NCI-H187 treated with DMSO at 0.1 percent for 48 hours (cell line): ENCODE data around the gene PARD6B.
"Not testable (repeated sequence)": the region's sequence is repeated elsewhere in the genome, so short reads cannot be mapped to it uniquely, and the experiment has no call there.

Experiments used
- DNase-seq: peaks from one replicate; lab custom pipeline; 2025; lab: John Stamatoyannopoulos, UW

Gene PARD6B

DNA sequence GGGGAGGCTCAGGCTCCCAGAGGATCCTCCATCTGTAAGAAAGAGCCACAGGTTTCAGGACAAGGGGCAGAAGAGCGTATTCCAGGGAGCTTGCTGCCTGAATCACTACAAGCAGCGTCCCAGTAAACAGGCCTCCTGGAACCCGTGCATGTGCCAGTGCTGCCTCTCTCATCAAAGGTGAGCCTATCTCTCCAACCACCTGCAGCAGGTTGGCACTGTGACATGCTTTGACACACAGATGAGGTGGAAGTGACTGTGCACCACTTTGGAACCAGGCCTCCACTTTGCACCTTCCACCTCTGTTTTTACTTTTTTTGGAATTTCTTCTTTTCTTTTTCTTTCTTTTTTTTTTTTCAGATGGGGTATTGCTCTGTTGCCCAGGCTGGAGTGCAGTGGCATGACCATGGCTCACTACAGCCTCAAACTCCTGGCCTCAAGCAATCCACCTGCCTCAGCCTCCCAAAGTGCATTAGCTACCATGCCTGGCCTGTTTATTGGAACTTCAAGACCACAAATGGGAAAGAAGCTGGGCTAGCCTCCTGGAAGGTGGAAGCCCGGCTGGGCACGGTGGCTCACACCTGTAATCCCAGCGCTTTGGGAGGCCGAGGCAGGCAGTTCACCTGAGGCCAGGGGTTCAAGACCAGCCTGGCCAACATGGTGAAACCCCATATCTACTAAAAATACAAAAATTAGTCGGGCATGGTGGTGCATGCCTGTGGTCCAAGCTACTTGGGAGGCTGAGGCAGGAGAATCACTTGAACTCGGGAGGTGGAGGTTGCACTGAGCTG is 27.5 kb upstream of the PARD6B start:
- DNase-seq = not testable (repeated sequence)

DNA sequence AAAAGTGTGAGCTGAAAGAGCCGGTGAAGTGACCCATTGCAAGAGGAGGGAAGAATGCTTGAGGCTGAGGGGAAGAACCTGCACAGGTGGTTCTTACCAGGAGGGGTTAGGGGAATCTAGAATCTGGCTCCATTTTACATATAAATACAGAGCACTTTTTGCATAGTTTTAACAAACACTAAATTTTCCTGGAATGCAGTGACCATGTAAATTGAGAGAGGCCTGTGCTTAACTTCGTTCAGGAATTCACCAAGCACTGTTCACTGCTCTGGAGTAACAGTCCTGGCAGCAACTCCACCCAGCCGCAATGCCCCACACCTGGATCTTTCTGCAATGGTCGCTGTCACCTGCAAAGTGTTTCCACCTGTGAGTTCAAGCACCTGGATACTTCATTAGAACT is 26.9 kb upstream of the PARD6B start:
- DNase-seq = no peak

DNA sequence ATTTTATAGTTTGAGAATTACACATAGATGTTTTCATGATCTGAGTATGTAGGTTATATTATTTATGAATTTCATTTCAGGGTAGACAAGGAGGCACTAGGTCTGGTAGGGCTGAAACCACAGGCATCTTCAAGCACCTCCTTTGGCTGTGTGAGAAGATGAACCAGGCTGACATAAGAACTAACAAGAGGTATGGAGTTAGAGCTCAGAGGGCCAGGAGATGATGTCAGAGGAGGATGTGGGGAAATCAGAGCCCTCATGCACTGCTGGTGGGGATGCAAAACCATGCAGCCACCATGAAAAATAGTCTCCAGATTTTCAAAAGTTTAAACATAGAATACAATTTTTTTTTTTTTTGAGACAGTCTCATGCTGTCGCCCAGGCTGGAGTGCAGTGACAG is 26.4 kb upstream of the PARD6B start:
- DNase-seq = no peak

DNA sequence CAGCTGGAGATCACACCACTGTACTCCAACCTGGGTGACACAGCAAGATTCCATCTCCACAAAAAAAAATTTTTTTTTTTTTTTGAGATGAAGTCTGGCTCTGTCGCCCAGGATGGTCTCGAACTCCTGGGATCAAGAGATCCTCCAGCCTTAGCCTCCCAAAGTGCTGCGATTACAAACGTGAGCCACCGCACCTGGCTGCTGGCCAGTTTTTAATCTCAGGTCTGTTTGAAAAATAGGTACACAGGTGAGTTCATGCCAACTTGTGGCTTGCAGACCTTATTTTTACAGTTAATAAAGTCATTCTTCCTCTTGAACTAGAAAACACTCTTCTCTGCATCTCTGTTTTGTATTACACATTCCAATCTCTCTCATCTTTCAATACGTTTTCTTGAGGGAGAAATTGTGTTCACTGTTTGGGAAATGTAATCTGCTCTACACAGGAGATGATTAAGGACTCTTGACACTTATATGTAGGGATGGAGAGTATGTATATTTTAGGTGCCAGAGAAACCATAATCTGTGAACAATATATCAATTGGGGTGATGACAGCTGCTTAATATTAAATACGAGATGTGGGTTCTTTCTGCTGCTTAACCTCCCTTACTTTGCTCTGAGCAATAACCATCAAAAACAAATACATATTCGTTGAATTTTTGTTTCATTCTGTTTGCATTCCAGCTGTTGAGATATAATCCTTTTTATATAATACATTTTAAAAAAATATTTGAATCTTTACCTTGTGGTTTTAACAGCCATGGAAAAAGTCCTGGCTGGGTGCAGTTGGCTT is 22.3 kb upstream of the PARD6B start:
- DNase-seq = no peak

DNA sequence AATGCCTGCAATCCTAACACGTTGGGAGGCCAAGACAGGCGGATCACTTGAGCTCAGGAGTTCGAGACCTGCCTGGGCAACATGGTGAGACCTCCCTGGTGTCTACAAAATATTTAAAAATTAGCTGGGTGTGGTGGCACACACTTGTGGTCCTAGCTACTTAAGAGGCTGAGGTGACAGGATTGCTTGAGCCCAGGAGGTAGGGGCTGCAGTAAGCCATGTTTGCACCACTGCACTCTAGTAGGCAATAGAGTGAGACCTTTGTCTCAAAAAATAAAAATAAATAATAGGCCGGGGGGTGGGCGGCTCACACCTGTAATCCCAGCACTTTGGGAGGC is 21.8 kb upstream of the PARD6B start:
- DNase-seq = no peak

DNA sequence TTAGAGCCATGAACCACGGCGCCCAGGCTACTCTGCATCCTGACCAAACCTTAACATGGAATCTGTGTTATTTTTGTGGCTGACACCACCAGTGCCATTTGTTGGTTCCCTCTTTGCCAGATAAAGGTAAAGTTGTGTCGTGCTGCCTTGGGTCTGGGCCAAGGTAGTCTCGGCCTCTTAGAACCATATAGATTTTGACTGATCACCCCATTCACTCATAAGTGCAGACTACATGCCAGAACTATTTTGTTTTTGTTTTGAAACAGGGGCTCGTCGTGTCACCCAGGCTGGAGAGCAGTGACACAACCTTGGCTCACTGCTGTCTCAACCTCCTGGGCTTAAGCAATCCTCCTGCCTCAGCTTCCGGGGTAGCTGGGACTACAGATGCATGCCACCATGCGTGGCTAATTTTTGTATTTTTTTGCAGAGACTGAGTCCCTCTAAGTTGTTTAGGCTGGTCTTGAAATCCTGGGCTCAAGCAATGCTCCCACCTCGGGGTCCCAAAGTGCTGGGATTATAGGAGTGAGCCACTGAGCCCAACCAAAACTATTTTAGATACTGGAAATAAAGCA is 20.8 kb upstream of the PARD6B start:
- no peak for DNase-seq

DNA sequence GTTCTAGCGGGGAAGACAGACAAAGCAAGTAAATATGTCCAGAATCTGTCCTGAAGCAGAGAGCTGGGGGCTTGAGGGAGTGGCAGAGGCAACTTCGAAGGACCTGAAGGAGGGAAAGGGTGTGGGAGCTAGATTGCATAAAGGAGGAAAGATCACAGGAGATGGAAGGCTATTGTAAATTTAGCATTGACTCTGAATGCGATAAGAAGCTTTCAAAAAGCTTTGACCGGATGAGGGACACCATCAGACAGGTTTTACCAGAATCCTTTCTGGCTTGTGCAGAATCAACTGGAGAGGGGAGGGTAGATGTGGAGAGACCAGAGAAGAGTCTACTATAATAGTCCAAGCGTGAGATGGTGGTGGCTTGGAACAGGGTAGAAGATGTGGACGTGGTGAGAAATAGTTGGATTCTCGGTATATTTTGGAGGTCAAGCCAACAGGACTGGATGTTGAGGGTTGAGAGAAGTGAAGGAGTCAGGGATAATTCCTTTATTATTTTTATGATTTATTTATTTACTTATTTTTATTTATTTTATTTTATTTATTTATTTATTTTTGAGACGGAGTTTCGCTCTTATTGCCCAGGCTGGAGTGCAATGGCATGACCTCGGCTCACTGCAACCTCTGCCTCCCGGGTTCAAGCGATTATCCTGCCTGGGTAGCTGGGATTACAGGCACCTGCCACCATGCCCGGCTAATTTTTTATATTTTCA is 20.1 kb upstream of the PARD6B start:
- no peak for DNase-seq

DNA sequence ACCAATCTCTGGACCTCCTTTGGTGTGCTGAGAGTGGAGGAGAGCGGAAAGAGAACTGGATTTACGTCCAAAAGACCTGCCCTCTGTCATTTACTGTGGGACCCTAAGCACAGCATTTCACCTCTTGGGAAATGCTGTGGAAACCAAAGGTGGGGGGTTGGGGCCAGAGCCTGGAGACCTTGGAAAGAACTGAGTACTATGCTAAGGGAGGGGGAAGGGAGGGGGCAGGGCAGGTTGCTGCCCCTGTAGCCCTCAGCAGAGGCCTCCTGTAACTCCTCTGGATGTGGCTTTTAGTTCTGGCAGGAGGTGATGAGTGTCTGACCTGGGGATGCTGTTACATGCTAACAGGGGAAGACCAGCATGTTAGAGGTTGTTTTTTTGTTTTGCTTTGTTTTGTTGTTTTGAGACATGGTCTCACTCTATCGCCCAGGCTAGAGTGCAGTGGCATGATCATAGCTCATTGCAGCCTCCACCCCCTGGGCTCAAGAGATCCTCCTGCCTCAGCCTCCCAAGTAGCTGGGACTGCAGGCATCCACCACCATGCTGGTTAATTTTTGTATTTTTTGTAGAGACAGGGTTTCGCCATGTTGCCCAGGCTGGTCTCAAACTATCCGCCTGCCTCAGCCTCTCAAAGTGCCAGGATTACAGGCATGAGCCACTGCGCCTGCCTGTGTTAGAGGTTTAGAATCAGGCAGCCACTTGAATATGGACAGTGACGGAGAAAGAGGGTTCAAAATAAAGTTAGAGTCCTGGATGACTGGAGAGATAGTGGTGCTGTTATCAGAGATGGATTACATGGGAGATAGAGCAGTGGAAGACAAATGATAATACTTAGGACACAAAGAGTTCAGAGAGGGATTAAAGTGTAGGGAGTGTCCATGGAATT is 18.4 kb upstream of the PARD6B start:
- DNase-seq = no peak

DNA sequence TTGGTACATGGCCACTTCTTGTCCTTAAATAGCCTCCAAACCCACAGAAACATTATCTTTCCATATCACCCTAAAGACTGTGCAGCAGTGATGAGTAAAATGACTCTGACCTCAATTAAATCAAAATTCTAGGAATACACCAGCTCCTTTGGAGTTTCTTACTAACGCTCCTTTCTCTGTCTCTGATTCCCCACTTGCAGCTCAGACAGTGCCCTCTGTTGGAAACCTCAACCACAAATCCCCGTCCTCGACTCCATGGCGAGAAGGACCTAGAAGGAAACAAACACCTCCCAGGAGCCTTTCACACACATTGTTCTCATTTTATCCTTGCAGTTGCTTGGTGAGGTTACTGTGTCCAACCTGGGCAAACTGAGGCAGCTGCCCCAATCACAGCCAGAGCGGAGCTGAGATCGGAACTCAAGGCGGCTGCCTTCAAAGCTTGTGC is 17.7 kb upstream of the PARD6B start:
- no peak for DNase-seq

DNA sequence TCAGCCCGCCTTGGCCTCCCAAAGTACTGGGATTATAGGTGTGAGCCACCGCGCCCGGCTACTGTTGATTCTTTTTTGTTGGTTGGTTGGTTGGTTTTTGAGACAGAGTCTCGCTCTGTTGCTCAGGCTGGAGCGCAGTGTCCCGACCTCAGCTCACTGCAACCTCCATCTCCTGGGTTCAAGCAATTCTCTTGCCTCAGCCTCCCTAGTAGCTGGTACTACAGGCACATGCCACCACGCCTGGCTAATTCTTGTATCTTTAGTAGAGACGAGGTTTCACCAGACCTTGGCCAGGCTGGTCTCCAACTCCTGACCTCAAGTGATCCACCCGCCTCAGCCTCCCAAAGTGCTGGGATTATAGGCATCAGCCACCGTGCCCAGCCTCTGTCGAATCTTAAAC is 17.0 kb upstream of the PARD6B start:
- not testable (repeated sequence) for DNase-seq

DNA sequence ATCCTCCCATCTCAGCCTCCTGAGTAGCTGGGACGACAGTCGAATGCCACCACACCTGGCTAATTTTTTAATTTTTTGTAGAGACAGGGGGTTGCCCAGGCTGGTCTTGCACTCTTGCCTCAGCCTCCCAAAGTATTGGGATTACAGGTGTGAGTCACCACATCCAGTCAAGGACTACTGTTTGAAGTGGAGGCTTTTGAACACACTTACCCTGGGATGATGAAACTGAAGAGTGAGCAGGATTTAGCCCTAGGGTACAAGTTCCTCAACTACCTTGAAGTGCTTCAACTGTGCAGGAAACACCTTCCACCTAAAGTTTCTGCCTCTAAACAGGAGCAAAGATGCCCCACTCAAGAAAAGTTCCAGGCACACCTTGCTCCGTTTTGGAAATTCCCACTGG is 15.7 kb upstream of the PARD6B start:
- DNase-seq = no peak

DNA sequence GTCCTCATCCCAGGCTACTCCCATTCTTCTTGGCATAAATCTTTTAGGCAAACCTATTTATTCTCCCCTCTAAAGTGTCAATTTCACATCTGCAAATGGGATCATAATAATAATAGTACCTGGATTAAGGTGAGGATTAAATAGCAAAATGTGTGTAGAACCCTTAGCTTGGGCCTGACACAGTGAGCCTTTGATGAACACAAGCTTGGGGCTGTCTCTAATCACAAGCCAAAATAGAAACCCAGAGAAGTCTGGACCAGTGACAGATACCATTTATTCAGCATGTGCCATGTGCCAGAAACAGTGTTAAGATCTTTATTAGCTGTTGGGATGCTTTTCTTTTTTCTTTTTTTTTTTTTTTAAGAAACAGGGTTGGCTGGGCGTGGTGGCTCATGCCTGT is 14.9 kb upstream of the PARD6B start:
- DNase-seq = no peak

DNA sequence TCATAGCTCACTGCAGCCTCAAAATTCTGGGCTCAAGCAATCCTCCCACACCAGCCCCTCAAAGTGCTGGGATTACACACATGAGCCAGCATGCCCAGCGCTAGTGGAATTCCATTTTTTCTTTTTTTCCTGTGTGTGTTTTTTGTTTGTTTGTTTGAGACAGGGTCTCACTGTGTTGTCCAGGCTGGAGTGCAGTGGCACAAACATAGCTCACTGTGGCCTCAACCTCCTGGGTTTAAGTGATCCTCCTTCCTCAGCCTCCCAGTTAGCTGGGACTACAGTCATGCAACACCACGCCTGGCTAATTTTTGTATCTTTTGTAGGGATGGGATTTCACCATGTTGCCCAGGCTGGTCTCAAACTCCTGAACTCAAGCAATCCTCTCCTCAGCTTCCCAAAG is 14.1 kb upstream of the PARD6B start:
- no peak for DNase-seq

DNA sequence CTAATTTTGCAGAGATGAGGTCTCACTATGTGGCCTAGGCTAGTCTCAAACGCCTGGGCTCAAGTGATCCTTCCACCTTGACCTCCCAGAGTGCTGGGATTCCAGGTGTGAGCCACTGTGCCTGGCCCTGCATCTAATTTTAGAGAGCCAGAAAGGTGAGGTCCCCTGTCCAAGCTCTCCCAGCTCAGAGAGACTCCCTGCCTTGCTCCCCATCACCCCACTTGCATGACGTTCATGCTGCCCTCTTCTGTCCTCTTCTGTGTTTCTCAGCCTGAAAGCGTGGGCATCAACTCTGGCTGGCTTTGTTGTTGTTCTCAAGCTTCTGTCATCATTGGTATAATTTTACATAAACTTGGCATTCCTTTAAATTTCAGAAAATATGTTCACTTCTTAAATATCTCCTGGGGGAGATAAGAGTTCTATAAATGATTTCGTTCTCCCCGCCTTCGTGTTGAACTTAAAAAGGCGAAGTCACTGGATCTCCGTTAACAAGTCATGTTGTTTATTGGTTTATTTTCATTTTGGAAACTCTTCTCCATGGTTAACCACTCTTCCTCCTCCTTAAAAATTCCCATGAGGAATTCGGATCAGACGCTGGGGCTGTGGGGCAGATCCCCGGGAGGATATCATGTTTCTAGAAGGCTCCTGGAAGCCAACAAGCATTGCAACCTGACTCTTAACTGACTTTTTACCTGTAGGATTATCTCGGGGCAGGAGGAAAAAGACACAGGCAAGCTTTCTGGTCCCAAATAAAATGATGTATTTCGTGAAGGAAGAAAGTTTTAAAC is 13.2 kb upstream of the PARD6B start:
- DNase-seq = no peak

DNA sequence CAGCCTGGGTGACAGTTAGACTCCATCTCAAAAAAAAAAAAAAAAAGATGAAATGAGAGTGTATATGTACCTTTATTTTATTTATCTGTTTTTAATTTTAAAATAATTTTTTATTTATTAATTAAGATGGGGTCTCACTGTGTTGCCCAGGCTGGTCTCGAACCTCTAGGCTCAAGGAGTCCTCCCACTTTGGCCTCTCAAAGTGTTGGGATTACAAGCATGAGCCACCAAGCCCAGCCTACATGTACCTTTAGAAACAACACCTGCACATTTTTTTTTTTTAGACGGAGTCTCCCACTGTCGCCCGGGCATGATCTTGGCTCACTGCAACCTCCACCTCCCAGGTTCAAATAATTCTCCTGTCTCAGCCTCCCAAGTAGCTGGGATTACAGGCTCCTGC is 12.1 kb upstream of the PARD6B start:
- DNase-seq = no peak

DNA sequence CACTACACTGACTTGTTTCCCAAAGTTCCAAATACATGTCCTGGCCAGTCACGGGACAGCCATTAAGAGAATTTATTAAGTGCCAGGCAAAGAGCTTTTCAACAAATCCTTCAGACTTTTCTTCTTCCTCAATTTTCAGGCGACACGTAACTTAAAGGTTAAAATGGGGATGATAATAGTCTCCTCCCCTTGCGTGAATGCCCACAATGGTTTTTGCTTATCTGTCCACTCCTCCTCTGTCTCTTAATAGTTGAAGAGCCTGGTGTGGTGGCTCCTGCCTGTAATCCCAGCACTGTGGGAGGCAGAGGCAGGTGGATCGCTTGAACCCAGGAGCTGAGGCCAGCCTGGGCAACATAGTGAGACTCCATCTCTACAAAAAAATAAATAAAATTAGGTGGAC is 11.4 kb upstream of the PARD6B start:
- DNase-seq = no peak

DNA sequence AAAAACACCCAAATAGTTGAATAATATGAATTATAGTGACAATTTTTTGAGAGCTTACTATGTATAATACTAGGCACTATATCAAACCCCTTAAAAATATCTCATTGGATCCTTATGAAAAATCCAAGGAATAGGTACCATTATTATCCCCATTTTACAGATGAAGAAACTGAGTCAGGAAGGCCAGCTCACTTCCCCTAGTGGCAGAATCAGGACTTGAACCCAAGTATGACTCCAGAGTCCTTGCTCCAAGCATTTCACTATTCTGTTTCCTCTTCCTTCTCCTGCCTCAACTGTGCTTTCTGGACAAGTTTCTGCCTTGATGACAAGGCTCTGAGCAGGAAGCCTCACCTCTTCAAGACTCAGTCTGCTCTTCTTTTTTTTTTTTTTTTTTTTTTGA is 10.8 kb upstream of the PARD6B start:
- no peak for DNase-seq

DNA sequence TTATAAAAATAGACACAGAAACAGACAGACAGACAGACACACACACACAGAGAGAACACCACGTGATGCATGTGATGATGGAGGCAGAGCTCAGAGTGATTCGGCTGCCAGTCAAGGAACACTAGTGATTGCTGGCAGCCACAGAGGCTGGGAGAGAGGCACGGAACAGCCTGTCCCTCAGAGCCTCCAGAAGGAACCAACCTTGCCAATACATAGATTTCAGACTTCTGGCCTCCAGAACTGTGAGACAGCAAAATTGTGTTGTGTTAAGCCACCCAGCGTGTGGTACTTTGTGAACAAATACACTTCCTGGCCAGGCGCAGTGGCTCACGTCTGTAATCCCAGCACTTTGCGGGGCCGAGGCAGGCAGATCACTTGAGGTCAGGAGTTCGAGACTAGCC is 9.5 kb upstream of the PARD6B start:
- no peak for DNase-seq

DNA sequence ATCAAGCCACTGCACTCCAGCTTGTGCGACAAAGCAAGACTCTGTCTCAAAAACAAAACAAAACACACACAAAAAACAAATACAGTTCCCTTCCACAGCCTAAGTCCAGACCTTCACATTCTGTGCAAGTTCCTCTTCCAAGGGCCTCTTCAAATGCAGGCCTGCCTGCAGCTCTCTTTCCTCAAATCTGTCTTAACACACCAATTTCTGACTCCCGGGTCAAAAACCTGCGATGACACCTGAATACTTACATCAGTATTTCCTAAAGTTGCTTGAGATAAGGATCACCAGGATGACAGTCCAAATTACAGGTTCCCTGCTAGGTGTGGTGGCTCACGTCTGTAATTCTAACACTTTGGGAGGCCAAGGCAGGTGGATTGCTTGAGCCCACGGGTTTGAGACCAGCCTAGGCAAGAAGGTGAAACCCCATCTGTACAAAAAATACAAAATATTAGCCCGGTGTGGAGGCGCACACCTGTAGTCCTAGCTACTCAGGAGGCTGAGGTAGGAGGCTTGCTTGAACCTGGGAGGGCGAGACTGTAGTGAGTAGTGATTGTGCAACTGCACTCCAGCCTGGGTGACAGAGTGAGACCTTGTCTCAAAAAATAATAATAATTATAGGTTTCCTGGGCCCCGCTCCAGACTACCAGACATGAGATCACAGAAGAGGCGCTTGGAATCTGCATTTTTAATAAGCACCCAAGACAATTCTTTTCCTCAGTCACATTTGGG is 8.8 kb upstream of the PARD6B start:
- no peak for DNase-seq

DNA sequence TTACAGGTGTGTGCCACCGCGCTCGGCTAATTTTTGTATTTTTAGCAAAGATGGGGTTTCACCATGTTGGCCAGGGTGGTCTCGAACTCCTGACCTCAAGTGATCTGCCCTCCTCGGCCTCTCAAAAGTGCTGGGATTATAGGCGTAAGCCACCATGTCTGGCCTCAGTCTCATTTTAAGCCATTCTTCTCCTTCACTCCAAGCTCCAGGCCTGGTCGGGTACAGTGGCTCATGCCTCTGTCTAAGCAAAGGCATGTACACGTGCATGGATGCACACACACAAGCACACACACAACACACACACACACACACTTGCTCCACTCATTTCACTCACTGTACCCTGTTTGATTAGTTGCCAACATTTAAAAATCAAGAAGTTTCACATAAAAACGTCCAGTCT is 7.7 kb upstream of the PARD6B start:
- no peak for DNase-seq
